Gastroesophageal sphincter (tissue), 3 donors: ENCODE results near the gene CSF3.

ENCODE experiments used
- EP300 ChIP-seq: sonication (generic); formaldehyde crosslinking; IDR thresholded peaks from one replicate; pipeline ENCODE4 v1.6.1; 2017; ENCODE audit warnings: antibody characterized with exemption, mild to moderate bottlenecking
- POLR2A ChIP-seq, 2 donors: fragments of 450-650 bp; IDR thresholded peaks; one replicate each; pipeline ENCODE4 v1.6.1; 2017; ENCODE audit warnings: antibody characterized with exemption in 2 of 2, mild to moderate bottlenecking in 2 of 2, moderate library complexity in 1 of 2
- POLR2AphosphoS5 ChIP-seq: sonication (generic); formaldehyde crosslinking; IDR thresholded peaks from one replicate; pipeline ENCODE4 v1.6.1; 2017; ENCODE audit warnings: antibody characterized with exemption
- TF ChIP-seq, protein P1 (sequence below), 4 experiments: fragments of 200-600 bp in 2 of 4; fragments of 450-650 bp in 2 of 4; sonication (generic) in 1 of 4; IDR thresholded peaks; one replicate each; pipeline ENCODE4 v1.5.1; 2017 to 2019; ENCODE audit warnings: antibody characterized with exemption in 4 of 4, mild to moderate bottlenecking in 2 of 4, moderate library complexity in 2 of 4

DNA sequence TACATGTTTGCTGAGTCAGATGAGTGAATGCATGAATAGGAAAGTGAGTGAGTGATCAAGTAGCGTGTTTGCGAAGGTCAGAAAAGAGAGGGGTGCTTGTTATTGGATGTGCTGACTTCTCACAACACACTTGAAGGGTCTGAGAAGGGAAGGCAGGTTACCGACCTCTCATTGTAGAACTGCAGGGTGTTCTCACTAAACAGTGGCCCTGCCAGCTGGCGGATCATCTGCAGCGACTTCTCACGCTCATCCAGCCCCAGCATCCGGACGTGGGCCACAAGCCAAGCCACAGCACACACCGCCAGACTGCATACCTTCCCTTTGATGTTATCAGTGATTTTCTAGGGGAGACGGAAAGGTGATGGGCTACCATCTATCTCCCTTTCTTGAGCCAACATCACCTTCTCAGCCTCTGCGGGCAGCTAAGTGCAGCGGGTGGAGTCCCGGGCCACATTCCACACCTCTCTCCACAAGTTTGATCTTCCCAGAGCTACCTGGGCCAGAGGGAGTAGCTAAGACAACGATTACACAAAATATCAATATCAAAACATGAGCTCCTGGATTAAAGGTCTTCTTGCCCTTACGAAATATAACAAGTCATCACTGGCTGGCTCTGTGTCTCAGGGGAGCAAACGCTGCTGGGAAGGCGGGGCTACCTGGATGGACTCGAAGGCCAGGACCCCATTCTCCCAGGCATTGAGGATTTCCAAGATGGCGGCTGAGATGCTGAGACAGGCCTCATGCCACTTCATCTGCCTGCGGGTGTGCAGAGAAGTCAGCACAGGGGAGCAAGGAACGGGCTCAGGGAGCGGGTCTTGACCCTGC, 11.0 kb downstream of the CSF3 start:
- TF ChIP-seq, protein P1, sequence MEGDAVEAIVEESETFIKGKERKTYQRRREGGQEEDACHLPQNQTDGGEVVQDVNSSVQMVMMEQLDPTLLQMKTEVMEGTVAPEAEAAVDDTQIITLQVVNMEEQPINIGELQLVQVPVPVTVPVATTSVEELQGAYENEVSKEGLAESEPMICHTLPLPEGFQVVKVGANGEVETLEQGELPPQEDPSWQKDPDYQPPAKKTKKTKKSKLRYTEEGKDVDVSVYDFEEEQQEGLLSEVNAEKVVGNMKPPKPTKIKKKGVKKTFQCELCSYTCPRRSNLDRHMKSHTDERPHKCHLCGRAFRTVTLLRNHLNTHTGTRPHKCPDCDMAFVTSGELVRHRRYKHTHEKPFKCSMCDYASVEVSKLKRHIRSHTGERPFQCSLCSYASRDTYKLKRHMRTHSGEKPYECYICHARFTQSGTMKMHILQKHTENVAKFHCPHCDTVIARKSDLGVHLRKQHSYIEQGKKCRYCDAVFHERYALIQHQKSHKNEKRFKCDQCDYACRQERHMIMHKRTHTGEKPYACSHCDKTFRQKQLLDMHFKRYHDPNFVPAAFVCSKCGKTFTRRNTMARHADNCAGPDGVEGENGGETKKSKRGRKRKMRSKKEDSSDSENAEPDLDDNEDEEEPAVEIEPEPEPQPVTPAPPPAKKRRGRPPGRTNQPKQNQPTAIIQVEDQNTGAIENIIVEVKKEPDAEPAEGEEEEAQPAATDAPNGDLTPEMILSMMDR (IDR thresholded peaks at IDR 0.05) = no peak
- TF ChIP-seq EP300 = no peak
- no peak for TF ChIP-seq POLR2AphosphoS5
- no peak for TF ChIP-seq POLR2A (IDR thresholded peaks at IDR 0.05)
